GM23338 (cell line): ENCODE measurements around the gene SERPINH1. TPM values are rescaled to one million over a fixed set of nuclear protein-coding genes. Genes with fewer than 3 reads are reported as not detected.

Experiments
- ATAC-seq: fragments of 200-7000 bp; cut with Tn5 transposase; 3 replicates; pipeline ENCODE4 v1.9.1; 2020
- DNase-seq: peaks from one replicate; pipeline ENCODE4 v3.0.0-alpha.2; 2015; ENCODE audit warnings: low spot score
- H2AFZ ChIP-seq: fragments of 200-600 bp; sonication (generic); 2 replicates; pipeline ENCODE4 v1.8.0; 2016; ENCODE audit warnings: antibody characterized with exemption, mild to moderate bottlenecking, moderate library complexity
- H3F3A ChIP-seq: fragments of 200-600 bp; sonication (generic); replicated peaks from 2 replicates; pipeline ENCODE4 v1.8.0; 2017; ENCODE audit warnings: antibody characterized with exemption, mixed run types, low read depth
- H3K27ac ChIP-seq: fragments of 200-600 bp; sonication (generic); 2 replicates; pipeline ENCODE4 v1.6.1; 2016; ENCODE audit warnings: low read depth
- H3K27me3 ChIP-seq: fragments of 200-600 bp; sonication (generic); 2 replicates; pipeline ENCODE4 v1.8.0; 2016; ENCODE audit warnings: mild to moderate bottlenecking, mixed run types, moderate library complexity; ENCODE audit not compliant: insufficient read depth
- H3K36me3 ChIP-seq: fragments of 200-600 bp; sonication (generic); 2 replicates; pipeline ENCODE4 v1.8.0; 2016; ENCODE audit warnings: mild to moderate bottlenecking; ENCODE audit not compliant: insufficient read depth
- H3K4me1 ChIP-seq: fragments of 200-600 bp; sonication (generic); 2 replicates; pipeline ENCODE4 v1.8.0; 2016; ENCODE audit warnings: mild to moderate bottlenecking, moderate library complexity; ENCODE audit not compliant: insufficient read depth
- H3K4me2 ChIP-seq: fragments of 200-600 bp; sonication (generic); 2 replicates; pipeline ENCODE4 v1.7.1; 2017; ENCODE audit warnings: mixed run types
- H3K4me3 ChIP-seq: fragments of 200-600 bp; sonication (generic); 2 replicates; pipeline ENCODE4 v1.6.1; 2016; ENCODE audit warnings: mixed run types
- H3K79me2 ChIP-seq: fragments of 200-600 bp; sonication (generic); replicated peaks from 2 replicates; pipeline ENCODE4 v1.8.0; 2017; ENCODE audit warnings: mild to moderate bottlenecking; ENCODE audit not compliant: insufficient read depth
- H3K9me2 ChIP-seq: fragments of 200-600 bp; sonication (generic); 2 replicates; pipeline ENCODE4 v1.8.0; 2017; ENCODE audit not compliant: insufficient read depth
- H4K20me1 ChIP-seq: fragments of 200-600 bp; sonication (generic); replicated peaks from 2 replicates; pipeline ENCODE4 v1.8.0; 2017; ENCODE audit warnings: mild to moderate bottlenecking; ENCODE audit not compliant: insufficient read depth
- H3K27ac Mint-ChIP-seq: 2 replicates; pipeline ENCODE4 v1.8.0; 2020; ENCODE audit warnings: inconsistent platforms, mild to moderate bottlenecking, moderate library complexity, mixed read lengths
- H3K27me3 Mint-ChIP-seq: 3 replicates; pipeline ENCODE4 v1.8.0; 2022; ENCODE audit warnings: low read depth, mild to moderate bottlenecking, moderate library complexity, mixed read lengths, inconsistent platforms; ENCODE audit not compliant: insufficient read depth, poor library complexity
- H3K36me3 Mint-ChIP-seq: 3 replicates; pipeline ENCODE4 v1.8.0; 2021; ENCODE audit warnings: low read depth, mild to moderate bottlenecking, inconsistent platforms, moderate library complexity, mixed read lengths
- H3K4me1 Mint-ChIP-seq: 3 replicates; pipeline ENCODE4 v1.8.0; 2020; ENCODE audit warnings: mild to moderate bottlenecking, inconsistent platforms, mixed read lengths
- H3K4me3 Mint-ChIP-seq: 3 replicates; pipeline ENCODE4 v1.8.0; 2021; ENCODE audit warnings: moderate library complexity, mild to moderate bottlenecking, inconsistent platforms, mixed read lengths
- H3K9me3 Mint-ChIP-seq: 3 replicates; pipeline ENCODE4 v1.8.0; 2020; ENCODE audit warnings: moderate library complexity, mild to moderate bottlenecking, inconsistent platforms, mixed read lengths
- EZH2 ChIP-seq: fragments of 200-600 bp; sonication (generic); IDR thresholded peaks from one replicate; pipeline ENCODE4 v1.8.0; 2017; ENCODE audit warnings: antibody characterized with exemption, mild to moderate bottlenecking, low read depth; ENCODE audit not compliant: unreplicated experiment
- EZH2phosphoT487 ChIP-seq: fragments of 200-600 bp; sonication (generic); IDR thresholded peaks from one replicate; pipeline ENCODE4 v1.8.1; 2018; ENCODE audit warnings: antibody characterized with exemption; ENCODE audit not compliant: unreplicated experiment
- JUNB ChIP-seq: IDR thresholded peaks from one replicate; pipeline ENCODE4 v1.6.1; 2016; ENCODE audit warnings: antibody characterized with exemption; ENCODE audit not compliant: unreplicated experiment
- POLR2AphosphoS5 ChIP-seq: IDR thresholded peaks from 2 replicates; pipeline ENCODE4 v1.6.1; 2016; ENCODE audit warnings: antibody characterized with exemption, low read depth
- STAT1 ChIP-seq: IDR thresholded peaks from one replicate; pipeline ENCODE4 v1.6.1; 2016; ENCODE audit warnings: antibody characterized with exemption; ENCODE audit not compliant: unreplicated experiment
- polyA plus RNA-seq: library from polyadenylated mRNA; unstranded; fragments of >200 nt; fragmentation: Nextera tagmentation; extraction: Ambion mirVana; gene quantifications from 2 replicates; pipeline ENCODE4 v1.2.1, GENCODE V29; 2016
- total RNA-seq: library from RNA; depleted of rRNA; stranded (reverse); fragments of >200 nt; shearing (Covaris generic); gene quantifications from 2 replicates; pipeline ENCODE4 v1.2.3, GENCODE V29; 2014
- TF ChIP-seq, protein P1 (sequence below): IDR thresholded peaks from one replicate; pipeline ENCODE4 v1.6.1; 2018; ENCODE audit warnings: antibody characterized with exemption; ENCODE audit not compliant: unreplicated experiment
- TF ChIP-seq, protein P2 (sequence below): fragments of 250-450 bp; sonication (Bioruptor Pico); IDR thresholded peaks from 2 replicates; pipeline ENCODE4 v1.5.0; 2020; ENCODE audit warnings: mild to moderate bottlenecking, moderate library complexity
- TF ChIP-seq, protein P3 (sequence below), 2 experiments: fragments of 200-600 bp in 1 of 2; sonication (generic) in 1 of 2; conservative IDR thresholded peaks; 2 replicates each; pipeline versions ENCODE4 v1.5.1 to v1.6.1; 2016 to 2017; ENCODE audit warnings: antibody characterized with exemption in 2 of 2, low read depth in 2 of 2, mild to moderate bottlenecking in 2 of 2, moderate library complexity in 1 of 2

SERPINH1 gene
- total and polyA plus RNA-seq, 2 experiments from 2014 or later: 238 to 1,217 TPM

DNA sequence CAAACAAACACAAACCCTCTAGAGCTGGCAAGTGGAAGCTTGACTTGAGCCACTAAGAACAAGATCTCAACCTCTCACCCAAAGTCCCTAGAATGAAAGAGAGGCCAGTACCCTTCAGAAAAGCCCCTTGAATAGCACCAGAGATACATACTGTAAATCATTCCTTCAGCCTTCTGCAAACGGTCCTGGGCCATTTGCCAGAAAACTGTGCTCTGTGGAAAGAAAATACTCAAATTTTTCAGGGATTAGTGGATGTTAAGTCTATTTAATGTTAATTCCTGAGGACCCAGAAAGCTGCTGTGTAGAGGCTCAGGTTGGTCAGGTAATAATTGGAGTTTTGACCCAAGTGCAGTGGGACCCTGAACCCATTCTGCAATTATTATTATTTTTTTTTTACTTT is 16.9 kb downstream of the SERPINH1 start:
- H3K4me2 ChIP-seq: no peak overlapping the region
- H3K4me3 ChIP-seq: no peak overlapping the region
- TF ChIP-seq EZH2: no peak
- TF ChIP-seq, protein P1, sequence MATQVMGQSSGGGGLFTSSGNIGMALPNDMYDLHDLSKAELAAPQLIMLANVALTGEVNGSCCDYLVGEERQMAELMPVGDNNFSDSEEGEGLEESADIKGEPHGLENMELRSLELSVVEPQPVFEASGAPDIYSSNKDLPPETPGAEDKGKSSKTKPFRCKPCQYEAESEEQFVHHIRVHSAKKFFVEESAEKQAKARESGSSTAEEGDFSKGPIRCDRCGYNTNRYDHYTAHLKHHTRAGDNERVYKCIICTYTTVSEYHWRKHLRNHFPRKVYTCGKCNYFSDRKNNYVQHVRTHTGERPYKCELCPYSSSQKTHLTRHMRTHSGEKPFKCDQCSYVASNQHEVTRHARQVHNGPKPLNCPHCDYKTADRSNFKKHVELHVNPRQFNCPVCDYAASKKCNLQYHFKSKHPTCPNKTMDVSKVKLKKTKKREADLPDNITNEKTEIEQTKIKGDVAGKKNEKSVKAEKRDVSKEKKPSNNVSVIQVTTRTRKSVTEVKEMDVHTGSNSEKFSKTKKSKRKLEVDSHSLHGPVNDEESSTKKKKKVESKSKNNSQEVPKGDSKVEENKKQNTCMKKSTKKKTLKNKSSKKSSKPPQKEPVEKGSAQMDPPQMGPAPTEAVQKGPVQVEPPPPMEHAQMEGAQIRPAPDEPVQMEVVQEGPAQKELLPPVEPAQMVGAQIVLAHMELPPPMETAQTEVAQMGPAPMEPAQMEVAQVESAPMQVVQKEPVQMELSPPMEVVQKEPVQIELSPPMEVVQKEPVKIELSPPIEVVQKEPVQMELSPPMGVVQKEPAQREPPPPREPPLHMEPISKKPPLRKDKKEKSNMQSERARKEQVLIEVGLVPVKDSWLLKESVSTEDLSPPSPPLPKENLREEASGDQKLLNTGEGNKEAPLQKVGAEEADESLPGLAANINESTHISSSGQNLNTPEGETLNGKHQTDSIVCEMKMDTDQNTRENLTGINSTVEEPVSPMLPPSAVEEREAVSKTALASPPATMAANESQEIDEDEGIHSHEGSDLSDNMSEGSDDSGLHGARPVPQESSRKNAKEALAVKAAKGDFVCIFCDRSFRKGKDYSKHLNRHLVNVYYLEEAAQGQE: no peak
- TF ChIP-seq POLR2AphosphoS5: no peak
- TF ChIP-seq STAT1: no peak
- TF ChIP-seq, protein P2, sequence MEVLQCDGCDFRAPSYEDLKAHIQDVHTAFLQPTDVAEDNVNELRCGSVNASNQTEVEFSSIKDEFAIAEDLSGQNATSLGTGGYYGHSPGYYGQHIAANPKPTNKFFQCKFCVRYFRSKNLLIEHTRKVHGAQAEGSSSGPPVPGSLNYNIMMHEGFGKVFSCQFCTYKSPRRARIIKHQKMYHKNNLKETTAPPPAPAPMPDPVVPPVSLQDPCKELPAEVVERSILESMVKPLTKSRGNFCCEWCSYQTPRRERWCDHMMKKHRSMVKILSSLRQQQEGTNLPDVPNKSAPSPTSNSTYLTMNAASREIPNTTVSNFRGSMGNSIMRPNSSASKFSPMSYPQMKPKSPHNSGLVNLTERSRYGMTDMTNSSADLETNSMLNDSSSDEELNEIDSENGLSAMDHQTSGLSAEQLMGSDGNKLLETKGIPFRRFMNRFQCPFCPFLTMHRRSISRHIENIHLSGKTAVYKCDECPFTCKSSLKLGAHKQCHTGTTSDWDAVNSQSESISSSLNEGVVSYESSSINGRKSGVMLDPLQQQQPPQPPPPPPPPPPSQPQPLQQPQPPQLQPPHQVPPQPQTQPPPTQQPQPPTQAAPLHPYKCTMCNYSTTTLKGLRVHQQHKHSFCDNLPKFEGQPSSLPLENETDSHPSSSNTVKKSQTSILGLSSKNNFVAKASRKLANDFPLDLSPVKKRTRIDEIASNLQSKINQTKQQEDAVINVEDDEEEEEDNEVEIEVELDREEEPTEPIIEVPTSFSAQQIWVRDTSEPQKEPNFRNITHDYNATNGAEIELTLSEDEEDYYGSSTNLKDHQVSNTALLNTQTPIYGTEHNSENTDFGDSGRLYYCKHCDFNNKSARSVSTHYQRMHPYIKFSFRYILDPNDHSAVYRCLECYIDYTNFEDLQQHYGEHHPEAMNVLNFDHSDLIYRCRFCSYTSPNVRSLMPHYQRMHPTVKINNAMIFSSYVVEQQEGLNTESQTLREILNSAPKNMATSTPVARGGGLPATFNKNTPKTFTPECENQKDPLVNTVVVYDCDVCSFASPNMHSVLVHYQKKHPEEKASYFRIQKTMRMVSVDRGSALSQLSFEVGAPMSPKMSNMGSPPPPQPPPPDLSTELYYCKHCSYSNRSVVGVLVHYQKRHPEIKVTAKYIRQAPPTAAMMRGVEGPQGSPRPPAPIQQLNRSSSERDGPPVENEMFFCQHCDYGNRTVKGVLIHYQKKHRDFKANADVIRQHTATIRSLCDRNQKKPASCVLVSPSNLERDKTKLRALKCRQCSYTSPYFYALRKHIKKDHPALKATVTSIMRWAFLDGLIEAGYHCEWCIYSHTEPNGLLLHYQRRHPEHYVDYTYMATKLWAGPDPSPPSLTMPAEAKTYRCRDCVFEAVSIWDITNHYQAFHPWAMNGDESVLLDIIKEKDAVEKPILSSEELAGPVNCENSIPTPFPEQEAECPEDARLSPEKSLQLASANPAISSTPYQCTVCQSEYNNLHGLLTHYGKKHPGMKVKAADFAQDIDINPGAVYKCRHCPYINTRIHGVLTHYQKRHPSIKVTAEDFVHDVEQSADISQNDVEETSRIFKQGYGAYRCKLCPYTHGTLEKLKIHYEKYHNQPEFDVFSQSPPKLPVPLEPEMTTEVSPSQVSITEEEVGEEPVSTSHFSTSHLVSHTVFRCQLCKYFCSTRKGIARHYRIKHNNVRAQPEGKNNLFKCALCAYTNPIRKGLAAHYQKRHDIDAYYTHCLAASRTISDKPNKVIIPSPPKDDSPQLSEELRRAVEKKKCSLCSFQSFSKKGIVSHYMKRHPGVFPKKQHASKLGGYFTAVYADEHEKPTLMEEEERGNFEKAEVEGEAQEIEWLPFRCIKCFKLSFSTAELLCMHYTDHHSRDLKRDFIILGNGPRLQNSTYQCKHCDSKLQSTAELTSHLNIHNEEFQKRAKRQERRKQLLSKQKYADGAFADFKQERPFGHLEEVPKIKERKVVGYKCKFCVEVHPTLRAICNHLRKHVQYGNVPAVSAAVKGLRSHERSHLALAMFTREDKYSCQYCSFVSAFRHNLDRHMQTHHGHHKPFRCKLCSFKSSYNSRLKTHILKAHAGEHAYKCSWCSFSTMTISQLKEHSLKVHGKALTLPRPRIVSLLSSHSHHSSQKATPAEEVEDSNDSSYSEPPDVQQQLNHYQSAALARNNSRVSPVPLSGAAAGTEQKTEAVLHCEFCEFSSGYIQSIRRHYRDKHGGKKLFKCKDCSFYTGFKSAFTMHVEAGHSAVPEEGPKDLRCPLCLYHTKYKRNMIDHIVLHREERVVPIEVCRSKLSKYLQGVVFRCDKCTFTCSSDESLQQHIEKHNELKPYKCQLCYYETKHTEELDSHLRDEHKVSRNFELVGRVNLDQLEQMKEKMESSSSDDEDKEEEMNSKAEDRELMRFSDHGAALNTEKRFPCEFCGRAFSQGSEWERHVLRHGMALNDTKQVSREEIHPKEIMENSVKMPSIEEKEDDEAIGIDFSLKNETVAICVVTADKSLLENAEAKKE (CRISPR knock-in tag): no peak
- TF ChIP-seq, protein P3, sequence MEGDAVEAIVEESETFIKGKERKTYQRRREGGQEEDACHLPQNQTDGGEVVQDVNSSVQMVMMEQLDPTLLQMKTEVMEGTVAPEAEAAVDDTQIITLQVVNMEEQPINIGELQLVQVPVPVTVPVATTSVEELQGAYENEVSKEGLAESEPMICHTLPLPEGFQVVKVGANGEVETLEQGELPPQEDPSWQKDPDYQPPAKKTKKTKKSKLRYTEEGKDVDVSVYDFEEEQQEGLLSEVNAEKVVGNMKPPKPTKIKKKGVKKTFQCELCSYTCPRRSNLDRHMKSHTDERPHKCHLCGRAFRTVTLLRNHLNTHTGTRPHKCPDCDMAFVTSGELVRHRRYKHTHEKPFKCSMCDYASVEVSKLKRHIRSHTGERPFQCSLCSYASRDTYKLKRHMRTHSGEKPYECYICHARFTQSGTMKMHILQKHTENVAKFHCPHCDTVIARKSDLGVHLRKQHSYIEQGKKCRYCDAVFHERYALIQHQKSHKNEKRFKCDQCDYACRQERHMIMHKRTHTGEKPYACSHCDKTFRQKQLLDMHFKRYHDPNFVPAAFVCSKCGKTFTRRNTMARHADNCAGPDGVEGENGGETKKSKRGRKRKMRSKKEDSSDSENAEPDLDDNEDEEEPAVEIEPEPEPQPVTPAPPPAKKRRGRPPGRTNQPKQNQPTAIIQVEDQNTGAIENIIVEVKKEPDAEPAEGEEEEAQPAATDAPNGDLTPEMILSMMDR (conservative IDR thresholded peaks at IDR 0.05; ENCODE audit: low read depth in 2 of 2): no peak
- no peak for TF ChIP-seq EZH2phosphoT487
- TF ChIP-seq JUNB: no peak
- H3F3A ChIP-seq: peaks cover 24% of the 10 kb centered on the region; the same call in 1 of the 2 replicates
- no peak overlapping the region for H2AFZ ChIP-seq
- no peak overlapping the region for H3K27ac ChIP-seq
- H3K27me3 ChIP-seq: no peaks in the 10 kb centered on the region
- peaks cover 25% of the 10 kb centered on the region for H3K27me3 Mint-ChIP-seq
- DNase-seq (no peak), ATAC-seq (no peak)
- no peaks in the 10 kb centered on the region; the same call in 2 of the 3 replicates for H3K9me3 Mint-ChIP-seq
- no peaks in the 10 kb centered on the region for H3K79me2 ChIP-seq
- no peak overlapping the region for H3K4me3 Mint-ChIP-seq
- H3K36me3 Mint-ChIP-seq: peaks cover 1% of the 10 kb centered on the region
- no peaks in the 10 kb centered on the region for H3K9me2 ChIP-seq
- peaks cover 15% of the 10 kb centered on the region for H3K4me1 ChIP-seq
- H3K4me1 Mint-ChIP-seq: peaks cover 24% of the 10 kb centered on the region
- H3K36me3 ChIP-seq: no peaks in the 10 kb centered on the region
- H4K20me1 ChIP-seq: no peaks in the 10 kb centered on the region
- H3K27ac Mint-ChIP-seq: no peak overlapping the region
